Astrocyte of the cerebellum (primary cell): ENCODE measurements around the gene RETREG3.
"Not testable (repeated sequence)": the region's sequence is repeated elsewhere in the genome, so short reads cannot be mapped to it uniquely, and the experiment has no call there.

Experiments
- DNase-seq: peaks from one replicate; pipeline ENCODE4 v3.0.0-alpha.2; 2011; ENCODE audit warnings: low read depth
- H3K4me3 ChIP-seq: 2 replicates; pipeline ENCODE4 v1.5.1; 2011; ENCODE audit warnings: mild to moderate bottlenecking, low read depth, low read length, moderate library complexity
- in situ Hi-C: cut with HindIII; loops from 2 replicates; pipeline ENCODE4 v1.10.0; 2017; ENCODE audit warnings: low sequenced_read_pairs
- TF ChIP-seq, protein P1 (sequence below): IDR thresholded peaks from 2 replicates; pipeline ENCODE4 v1.5.1; 2012; ENCODE audit warnings: low read length, low read depth, moderate library complexity, mild to moderate bottlenecking; ENCODE audit errors: missing control alignments

Gene RETREG3

DNA sequence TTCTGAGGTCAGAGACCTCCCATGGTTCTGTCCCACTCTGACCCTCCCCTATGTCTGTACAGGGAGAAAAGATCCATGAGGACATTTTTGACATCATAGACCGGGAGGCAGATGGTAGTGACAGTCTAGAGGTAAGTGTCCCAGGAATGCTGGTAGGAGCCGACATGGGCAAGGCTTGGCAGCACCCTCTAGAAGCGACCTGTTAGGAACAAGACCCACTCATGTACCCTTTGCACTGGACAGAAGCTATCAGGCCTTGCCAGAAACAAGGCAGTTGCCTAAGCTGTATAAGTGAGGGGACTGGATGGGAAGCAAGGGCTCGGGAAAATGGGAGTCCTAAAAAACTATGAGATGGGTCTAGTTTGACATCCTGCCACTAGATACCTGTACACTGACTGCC, 2.8 kb upstream of the RETREG3 start:
- in situ Hi-C loops = no loop called here
- DNase-seq = no peak
- H3K4me3 ChIP-seq = no peak overlapping the region
- TF ChIP-seq, protein P1, sequence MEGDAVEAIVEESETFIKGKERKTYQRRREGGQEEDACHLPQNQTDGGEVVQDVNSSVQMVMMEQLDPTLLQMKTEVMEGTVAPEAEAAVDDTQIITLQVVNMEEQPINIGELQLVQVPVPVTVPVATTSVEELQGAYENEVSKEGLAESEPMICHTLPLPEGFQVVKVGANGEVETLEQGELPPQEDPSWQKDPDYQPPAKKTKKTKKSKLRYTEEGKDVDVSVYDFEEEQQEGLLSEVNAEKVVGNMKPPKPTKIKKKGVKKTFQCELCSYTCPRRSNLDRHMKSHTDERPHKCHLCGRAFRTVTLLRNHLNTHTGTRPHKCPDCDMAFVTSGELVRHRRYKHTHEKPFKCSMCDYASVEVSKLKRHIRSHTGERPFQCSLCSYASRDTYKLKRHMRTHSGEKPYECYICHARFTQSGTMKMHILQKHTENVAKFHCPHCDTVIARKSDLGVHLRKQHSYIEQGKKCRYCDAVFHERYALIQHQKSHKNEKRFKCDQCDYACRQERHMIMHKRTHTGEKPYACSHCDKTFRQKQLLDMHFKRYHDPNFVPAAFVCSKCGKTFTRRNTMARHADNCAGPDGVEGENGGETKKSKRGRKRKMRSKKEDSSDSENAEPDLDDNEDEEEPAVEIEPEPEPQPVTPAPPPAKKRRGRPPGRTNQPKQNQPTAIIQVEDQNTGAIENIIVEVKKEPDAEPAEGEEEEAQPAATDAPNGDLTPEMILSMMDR = no peak

DNA sequence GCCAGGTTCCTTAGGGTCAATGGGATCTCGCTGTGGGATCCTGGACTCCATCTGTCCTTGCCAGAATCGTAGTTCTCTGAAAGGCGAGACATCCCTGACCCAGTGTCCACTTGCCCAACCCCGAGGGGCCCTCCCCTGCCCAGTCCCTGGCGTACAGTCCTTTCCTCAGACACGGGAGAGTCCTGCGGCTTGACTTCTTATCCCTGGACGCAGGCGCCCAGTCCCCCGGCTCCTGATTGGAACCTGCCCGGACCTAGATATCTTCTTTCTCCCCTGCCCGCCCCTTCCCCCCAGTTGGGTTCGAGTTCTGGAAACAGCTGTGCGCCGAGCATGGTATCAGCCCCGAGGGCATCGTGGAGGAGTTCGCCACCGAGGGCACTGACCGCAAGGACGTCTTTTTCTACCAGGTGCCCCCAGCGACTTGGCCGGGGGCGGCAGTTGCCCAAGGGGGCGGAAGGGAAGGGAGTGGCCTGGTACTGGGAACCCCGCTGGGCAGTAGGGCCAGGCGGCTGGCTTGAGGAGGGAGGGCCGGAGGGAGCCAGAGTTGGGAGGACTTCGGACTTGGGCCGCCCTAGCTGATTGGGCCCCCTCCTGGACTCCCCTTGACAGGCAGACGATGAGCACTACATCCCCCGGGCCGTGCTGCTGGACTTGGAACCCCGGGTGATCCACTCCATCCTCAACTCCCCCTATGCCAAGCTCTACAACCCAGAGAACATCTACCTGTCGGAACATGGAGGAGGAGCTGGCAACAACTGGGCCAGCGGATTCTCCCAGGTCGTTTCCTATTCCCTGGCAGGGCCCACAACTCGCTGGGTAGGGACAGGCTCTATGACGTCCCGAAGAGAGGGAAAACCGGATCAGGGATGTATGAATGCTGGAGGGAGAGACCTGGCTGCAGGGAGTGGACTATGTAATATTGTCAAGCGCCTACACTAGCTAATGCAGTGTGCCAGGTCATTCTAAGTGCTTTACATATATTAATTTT, 934 bp upstream of the RETREG3 start:
- in situ Hi-C loops = loop anchor here (5.0 kb wide), 1 partner anchor 52 kb away; no protein-coding TSS in a partner anchor
- not testable (repeated sequence) for DNase-seq
- peak overlapping the region; percentile 83 for H3K4me3 ChIP-seq

DNA sequence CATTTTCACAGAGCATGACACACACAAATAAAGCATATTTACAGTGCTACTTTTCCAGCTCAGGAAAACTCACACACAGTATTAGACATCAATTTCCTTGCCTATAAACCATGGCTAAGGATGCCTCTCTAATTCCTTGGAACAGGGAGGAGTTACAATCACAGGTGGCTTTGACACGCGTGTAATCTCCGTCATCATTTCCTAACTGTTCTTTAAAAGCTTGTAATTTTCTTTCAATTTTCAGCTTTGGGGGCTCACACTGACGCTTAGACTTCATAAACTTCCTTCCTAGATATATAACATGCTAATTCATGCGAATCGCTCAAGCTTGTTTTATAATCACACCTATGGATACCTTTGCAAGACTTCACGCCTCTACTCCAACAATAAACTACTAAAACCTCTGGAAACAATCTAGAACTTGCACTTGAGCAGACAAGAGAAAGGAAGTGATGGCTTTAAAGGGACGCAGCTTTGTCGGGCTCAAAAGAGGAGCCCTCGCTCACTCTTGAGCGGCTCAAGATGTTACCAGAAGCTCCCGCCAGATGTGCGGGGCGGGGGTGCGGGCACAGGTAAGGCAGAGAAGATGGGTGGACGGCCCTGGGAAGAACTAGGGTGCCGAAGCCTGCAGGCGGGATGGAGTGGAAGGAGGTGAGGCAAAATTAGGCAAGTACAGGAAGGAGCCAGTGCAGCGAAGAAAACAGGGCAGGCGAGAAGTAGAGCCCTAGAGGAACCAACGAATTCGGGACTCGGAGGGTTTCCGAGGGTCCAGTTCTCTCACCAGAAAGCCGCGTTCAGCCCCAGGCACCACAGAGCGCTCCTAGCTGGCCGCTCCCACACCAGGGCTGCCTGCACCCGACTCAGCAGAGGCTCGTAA, 631 bp downstream of the RETREG3 start:
- in situ Hi-C loops = loop anchor here (5.0 kb wide), 1 partner anchor 54 kb away; no protein-coding TSS in a partner anchor

DNA sequence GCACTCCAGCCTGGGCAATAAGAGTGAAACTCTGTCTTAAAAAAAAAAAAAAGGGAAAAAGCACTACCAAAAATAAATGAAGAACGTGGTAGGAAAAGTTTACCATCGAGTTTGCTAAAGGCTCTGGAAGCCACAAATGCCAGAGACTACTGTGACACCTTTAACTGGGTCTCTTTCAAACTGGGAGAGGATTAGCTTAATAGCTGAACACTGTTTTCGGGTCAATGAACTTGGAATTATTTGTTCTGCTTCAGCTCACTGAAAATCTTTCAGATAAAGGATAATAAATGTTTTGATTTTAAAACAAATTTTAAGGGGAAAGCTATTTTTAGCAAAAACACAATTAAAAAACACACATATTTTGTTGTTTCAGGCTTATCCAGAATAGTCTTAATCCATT, 1.4 kb downstream of the RETREG3 start:
- in situ Hi-C loops = loop anchor here (5.0 kb wide), 1 partner anchor 55 kb away; no protein-coding TSS in a partner anchor

More for the DNA sequence above, 631 bp downstream of the RETREG3 start:
- peak overlapping the region; percentile 83 for H3K4me3 ChIP-seq
- TF ChIP-seq, protein P1 = no peak
- DNase-seq = no peak

DNA sequence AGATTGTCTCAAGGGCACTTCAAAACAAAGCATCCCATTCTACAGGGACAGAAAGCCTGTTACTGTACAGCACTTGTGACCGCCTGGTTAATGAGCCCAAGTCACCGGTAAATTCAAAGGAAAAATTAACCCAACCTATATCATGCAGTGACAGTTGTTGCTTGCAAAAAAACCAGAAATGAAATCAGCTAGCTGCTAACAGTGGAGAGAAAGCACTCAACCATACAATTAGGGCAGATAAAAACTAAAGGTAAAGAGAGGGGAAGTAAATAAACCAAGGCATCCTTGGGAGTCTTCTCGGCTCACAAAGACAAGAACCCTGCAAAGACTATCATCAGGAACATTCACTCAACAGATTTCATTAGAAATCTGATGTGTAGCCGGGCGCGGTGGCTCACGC, 5.9 kb downstream of the RETREG3 start:
- H3K4me3 ChIP-seq = no peak overlapping the region
- TF ChIP-seq, protein P1 = no peak
- in situ Hi-C loops = no loop called here
- no peak for DNase-seq

More for the DNA sequence above, 1.4 kb downstream of the RETREG3 start:
- no peak for DNase-seq
- H3K4me3 ChIP-seq = peak overlapping the region; percentile 83
- TF ChIP-seq, protein P1 = no peak

DNA sequence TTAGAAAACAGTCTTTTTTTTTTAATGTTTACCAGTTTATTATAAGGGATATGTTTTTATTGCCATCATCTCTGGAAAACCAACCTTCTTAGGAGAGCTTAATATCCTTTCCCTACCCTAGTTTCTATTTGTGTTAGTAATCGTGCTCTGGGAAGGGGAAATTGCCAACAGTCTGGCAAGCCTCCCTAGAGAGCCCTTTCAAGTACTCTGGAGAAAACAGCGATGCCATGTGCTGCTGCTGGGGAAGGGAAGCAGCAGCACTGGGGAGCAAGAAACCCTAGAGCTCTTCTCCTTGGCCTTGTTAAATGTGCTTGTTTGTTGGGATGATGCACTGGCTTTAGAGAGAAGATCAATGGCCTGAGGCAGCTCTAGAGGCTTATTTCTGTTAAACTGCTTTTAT, 10.3 kb downstream of the RETREG3 start:
- in situ Hi-C loops = no loop called here
- TF ChIP-seq, protein P1 = no peak
- no peak overlapping the region for H3K4me3 ChIP-seq
- no peak for DNase-seq
